ENCODE measurements around the gene TXNDC11. TPM values are rescaled to one million over a fixed set of nuclear protein-coding genes. Genes with fewer than 3 reads are reported as not detected.
"Not testable (repeated sequence)": the region's sequence is repeated elsewhere in the genome, so short reads cannot be mapped to it uniquely, and the experiment has no call there.

Gene TXNDC11
- 10 to 100 TPM; 38.8 to 49.0 (median 44.4) TPM for total RNA-seq (2021; fragmentation: NEBNext Ultra II Directional; extraction: Animal tissue kit (Norgen Biotek cat#: 25700))
- long read RNA-seq, transcript TXNDC11-201 (12 exons, 3,140 nt): major isoform, 25 of 39 reads
- long read RNA-seq, partial matches to known transcripts: 11 of 39 reads
- long read RNA-seq, other reads (novel, unspliced or antisense): 3 of 39 reads

GRCh38 chr16:11742536-11743307 lies at the start of gene TXNDC11:
Gene TXNDC11, minus strand, starts transcription at chr16:11742857. Its CDS starts 127 bp downstream, at chr16:11742730.
- H3K36me3 Mint-ChIP-seq (ENCODE audit: low read depth): peaks cover 38% of the 10 kb centered on the region
- peak within 1 kb of the TSS; percentile 96 for H3K27ac Mint-ChIP-seq
- H3K27me3 Mint-ChIP-seq (ENCODE audit: insufficient read depth): peaks cover 2% of the 10 kb centered on the region; the same call in 1 of the 2 replicates
- H3K4me3 Mint-ChIP-seq: peak within 1 kb of the TSS; percentile 94
- TF ChIP-seq CTCF (IDR thresholded peaks at IDR 0.05): no peak
- no peaks in the 10 kb centered on the region for H3K9me3 Mint-ChIP-seq
- H3K4me1 Mint-ChIP-seq (ENCODE audit: low read depth): peaks cover 51% of the 10 kb centered on the region
- peak; percentile 97 for DNase-seq

- H3K4me1 Mint-ChIP-seq (ENCODE audit: low read depth): peaks cover 67% of the 10 kb centered on the region
- H3K36me3 Mint-ChIP-seq (ENCODE audit: low read depth): peaks cover 41% of the 10 kb centered on the region
- H3K4me3 Mint-ChIP-seq: no peak overlapping the region
Observed at GRCh38 chr16:11791144-11791828, 48.6 kb upstream of the TXNDC11 start.

GRCh38 chr16:11788914-11789313 lies 46.3 kb upstream of the TXNDC11 start:
- no peak for DNase-seq
- H3K4me1 Mint-ChIP-seq (ENCODE audit: low read depth): peaks cover 56% of the 10 kb centered on the region
- no peak overlapping the region for H3K27ac Mint-ChIP-seq
- peaks cover 4% of the 10 kb centered on the region for H3K27me3 Mint-ChIP-seq (ENCODE audit: insufficient read depth)
- TF ChIP-seq CTCF (IDR thresholded peaks at IDR 0.05): no peak
- H3K4me3 Mint-ChIP-seq: no peak overlapping the region
- H3K36me3 Mint-ChIP-seq (ENCODE audit: low read depth): peaks cover 18% of the 10 kb centered on the region
- no peaks in the 10 kb centered on the region for H3K9me3 Mint-ChIP-seq

More at GRCh38 chr16:11791144-11791828, 48.6 kb upstream of the TXNDC11 start:
- peak overlapping the region; percentile 25 for H3K27ac Mint-ChIP-seq
- H3K27me3 Mint-ChIP-seq (ENCODE audit: insufficient read depth): peaks cover 4% of the 10 kb centered on the region
- no peak for TF ChIP-seq CTCF (IDR thresholded peaks at IDR 0.05)
- DNase-seq: no peak
- no peaks in the 10 kb centered on the region for H3K9me3 Mint-ChIP-seq

- H3K36me3 Mint-ChIP-seq (ENCODE audit: low read depth): peaks cover 16% of the 10 kb centered on the region
- not testable (repeated sequence) for H3K27ac Mint-ChIP-seq; H3K9me3 Mint-ChIP-seq; H3K27me3 Mint-ChIP-seq (ENCODE audit: insufficient read depth); DNase-seq
- peak overlapping the region; percentile 55; the same call in 1 of the 2 replicates for H3K4me3 Mint-ChIP-seq
- H3K4me1 Mint-ChIP-seq (ENCODE audit: low read depth): peaks cover 54% of the 10 kb centered on the region
Observed at GRCh38 chr16:11784980-11785599, 42.4 kb upstream of the TXNDC11 start.

- Mint-ChIP-seq H3K4me1 (ENCODE audit: low read depth) (peaks cover 54% of the 10 kb centered on the region), H3K36me3 (ENCODE audit: low read depth) (peaks cover 15% of the 10 kb centered on the region), H3K4me3 (peak overlapping the region; percentile 55), H3K27ac (peak overlapping the region; percentile 16; the same call in 1 of the 2 replicates)
- not testable (repeated sequence) for H3K27me3 Mint-ChIP-seq (ENCODE audit: insufficient read depth); H3K9me3 Mint-ChIP-seq; DNase-seq
Observed at GRCh38 chr16:11784381-11784780, 41.7 kb upstream of the TXNDC11 start.

- Mint-ChIP-seq H3K9me3 (no peaks in the 10 kb centered on the region), H3K36me3 (ENCODE audit: low read depth) (peaks cover 15% of the 10 kb centered on the region), H3K4me3 (peak overlapping the region; percentile 89), H3K27me3 (ENCODE audit: insufficient read depth) (peaks cover 3% of the 10 kb centered on the region; the same call in 1 of the 2 replicates), H3K4me1 (ENCODE audit: low read depth) (peaks cover 54% of the 10 kb centered on the region), H3K27ac (peak overlapping the region; percentile 94)
- no peak for TF ChIP-seq CTCF (IDR thresholded peaks at IDR 0.05)
- DNase-seq: no peak
Observed at GRCh38 chr16:11784038-11784369, 41.3 kb upstream of the TXNDC11 start.
